AG20443 (cell line): ENCODE measurements around the gene LRPAP1.
"Not testable (repeated sequence)": the region's sequence is repeated elsewhere in the genome, so short reads cannot be mapped to it uniquely, and the experiment has no call there.

Experiments used
- DNase-seq: peaks from one replicate; pipeline ENCODE4 v3.0.0; 2012; ENCODE audit warnings: low spot score, mixed read lengths

Gene LRPAP1

DNA sequence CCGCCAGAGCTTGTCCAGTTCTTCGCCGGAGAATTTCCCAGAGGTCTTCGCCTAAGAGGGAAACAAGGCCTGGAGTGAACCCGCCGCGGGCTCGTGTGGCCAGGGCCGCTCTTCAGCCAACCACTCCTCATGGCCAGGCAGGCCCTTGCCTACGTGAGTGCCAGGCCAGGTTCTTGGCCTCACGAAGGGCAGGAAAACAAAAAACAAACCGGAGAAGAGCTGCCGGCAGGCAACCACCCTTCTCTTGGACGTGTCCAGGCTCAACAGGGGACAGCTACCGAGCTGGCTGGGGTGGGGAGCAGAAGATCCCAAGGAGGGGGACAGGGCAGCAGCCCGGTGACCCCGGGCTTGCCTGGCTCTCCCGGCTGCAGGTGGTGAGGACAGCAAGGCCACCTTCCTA is 13.3 kb downstream of the LRPAP1 start:
- DNase-seq, result no peak

DNA sequence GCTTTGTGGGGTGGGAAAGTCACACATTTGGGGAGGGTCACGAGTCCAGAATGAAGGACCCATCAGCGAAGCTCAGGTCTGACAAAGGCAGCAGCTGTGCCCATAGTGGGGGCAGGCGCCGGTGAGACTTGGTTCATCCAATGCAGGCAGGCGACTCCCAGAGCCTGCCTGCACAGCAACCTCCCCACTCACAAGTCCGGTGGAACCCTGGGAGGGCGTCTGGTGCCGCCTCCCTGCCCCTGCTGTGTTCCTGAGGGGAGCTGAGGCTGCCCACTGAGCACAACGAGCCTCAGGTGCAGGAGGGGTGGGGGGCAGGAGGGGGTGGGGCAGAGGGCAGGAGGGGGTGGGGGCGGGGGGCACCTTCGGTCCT is 13.7 kb downstream of the LRPAP1 start:
- DNase-seq, result no peak

- DNase-seq, result no peak
Measured at GRCh38 chr4:3517731-3518510, 14.3 kb downstream of the LRPAP1 start.

DNA sequence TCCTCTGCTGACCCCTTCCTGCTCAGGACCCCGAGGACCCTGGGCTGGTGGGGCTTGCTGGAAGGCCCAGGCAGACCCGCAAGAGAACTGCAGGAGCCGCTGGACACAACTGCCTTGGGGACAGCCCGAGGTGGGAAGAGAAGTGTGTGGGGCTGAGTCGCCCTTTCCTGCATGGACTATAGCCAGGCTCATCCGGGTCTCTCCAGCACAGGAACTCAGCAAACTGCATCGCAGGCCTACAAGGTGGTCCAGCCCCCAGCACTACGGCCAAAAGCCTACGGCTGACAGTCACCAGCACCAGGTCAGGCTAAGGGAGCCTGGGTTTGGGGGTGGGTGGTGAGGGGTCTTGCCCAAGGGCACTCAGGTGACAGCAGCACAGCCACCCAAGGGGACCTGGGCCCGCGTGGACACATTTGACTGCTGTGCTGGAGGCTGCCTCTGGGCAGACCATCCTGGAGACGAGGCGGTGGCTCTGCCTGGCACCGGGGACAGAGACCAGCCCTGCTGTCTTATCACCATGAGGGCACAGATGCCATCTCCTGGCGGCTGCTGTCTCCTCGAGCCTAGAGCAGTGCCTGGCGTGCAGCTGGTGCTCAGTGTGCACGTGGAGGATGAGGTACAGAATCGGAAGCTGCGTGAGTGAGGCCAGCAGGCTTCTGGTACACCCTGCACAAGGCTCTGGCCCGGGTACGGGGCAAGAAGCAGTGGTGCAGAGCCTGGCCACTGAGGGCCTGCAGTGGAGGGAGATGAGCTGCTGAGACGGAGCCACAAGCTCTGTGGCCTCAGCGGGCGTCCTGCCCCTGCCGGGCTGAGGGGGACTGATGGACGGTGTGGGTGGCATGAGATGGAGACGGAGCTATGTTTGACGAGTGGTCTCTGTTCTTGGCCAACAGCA is 15.1 kb downstream of the LRPAP1 start:
- DNase-seq, result no peak

DNA sequence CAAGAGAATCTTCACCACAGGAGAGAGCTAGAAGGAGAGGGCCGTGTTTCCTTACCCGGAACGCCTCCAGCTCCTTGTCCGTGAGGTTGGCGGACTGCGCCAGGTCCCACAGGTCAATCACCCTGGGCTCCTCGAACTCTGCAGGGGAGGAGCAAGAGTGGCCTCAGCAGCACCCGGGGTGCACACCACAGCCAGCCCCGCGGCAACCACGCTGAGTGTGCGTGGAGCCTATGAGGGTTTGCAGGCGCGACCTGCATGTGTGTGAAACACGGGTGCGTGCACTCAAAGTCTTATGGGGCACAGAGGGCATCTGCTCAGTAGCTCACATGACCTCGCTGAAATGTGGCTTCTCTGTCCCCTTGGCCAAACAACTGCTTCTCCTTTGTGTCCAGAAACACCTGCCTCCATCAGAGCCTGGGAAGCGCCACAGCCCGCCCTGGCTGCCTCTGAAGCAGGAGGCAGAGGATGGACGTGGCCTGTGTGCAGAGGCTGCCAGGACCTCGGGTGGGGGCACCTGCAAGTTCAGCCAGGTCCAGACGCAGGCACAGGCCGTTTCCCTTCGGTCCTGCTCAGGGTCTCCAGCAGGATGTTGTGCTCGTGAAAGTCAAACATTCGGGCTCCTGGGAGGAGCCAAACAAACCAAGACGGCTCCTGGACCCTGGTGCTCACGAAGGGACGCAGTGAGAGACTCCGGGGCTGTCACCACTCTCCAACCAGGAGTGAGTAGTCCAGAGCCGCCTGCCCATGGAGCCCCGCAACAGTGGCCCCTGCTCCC is 16.0 kb downstream of the LRPAP1 start:
- DNase-seq, result no peak

DNA sequence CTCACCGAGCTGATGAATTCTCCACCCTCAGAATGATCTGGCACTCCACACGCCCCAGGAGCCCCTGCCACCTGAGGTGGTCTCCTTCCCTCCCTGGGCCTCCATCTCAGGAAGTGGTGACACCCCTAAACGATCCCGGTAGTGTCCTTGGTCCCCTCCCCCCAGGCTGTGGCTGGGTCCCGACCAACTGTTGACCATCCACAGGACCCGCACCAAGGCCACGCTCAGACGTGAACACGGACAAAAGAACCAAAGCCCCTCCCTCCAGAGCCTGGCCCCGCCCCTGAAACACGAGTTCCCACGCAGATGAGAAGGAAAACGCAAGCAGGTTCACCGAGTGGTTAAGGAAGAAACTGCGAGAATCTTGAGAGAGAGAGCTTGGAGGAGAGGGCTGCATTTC is 16.6 kb downstream of the LRPAP1 start:
- DNase-seq, result no peak

DNA sequence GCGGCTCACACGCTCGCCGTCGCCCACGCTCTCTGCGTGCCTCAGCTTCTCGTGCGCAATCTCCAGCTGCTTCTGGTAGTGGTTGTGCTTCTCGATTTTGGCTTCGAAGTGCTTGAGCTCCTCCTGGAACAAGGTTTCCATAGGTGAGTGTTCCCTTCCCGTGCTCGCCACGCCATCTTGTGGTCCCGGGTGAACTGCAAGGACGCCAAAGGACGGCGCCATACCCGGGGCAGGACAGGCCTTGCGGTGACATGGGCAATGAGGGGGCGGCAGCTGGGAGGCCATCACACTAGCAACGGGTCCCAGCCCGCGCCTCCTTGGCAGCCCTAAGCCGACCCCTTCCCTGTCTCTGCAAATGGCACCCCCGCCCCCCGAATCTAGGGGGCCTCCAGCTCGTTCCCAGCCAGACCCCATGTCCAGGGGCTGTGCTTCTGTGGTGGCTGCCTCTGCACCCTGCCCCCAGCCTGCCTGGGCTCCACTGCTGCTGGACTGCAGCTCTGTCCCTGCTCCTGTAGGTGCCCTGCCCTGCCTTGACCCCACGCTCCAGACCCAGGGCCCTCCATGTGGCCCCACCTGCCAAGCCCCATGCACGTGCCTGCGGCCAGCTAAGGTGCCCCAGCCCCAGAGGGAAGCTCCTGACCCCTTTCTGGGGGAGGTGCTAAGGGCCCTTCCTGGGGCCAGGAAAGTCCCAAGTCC is 17.3 kb downstream of the LRPAP1 start:
- no peak for DNase-seq

GRCh38 chr4:3514221-3514780 is 17.9 kb downstream of the LRPAP1 start:
- no peak for DNase-seq

DNA sequence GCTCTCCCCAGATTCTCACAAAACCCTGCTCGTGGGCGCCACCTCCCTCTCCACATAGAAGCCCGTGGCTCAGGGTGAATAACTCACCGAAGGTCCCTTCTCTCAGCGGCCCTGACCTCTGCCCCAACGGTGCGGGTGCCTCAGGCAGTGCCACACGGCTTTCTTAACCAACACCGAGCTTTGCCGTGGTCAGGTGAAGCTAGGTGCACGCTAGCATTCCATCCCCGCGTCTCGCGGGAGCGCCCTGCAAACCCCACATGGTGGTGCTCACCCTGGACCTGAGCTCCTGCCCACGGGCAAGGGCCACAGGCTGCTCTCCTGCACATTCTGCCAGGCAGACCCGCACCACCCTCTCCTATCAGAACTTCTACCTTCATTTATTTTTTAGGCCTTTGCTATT is 18.4 kb downstream of the LRPAP1 start:
- no peak for DNase-seq

DNA sequence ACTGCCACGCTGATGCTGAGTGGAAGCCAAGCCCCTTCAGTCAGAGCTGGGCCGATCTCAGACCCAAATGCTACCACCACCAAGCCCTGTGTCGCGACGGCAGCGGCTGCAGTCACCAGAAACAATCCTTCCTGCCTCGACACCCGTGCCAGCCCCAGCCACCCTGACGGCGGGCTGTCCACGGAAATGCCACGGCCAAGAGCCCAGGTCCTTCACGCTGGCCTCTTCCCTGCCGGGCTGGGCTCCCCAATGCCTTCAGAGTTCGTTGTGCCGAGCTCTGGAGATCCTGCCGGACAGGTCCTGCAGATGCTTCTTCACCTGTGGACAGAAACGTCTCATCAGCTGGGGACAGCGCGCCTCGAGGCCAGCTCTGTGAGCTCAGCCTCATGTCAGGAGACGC is 19.5 kb downstream of the LRPAP1 start:
- no peak for DNase-seq

DNA sequence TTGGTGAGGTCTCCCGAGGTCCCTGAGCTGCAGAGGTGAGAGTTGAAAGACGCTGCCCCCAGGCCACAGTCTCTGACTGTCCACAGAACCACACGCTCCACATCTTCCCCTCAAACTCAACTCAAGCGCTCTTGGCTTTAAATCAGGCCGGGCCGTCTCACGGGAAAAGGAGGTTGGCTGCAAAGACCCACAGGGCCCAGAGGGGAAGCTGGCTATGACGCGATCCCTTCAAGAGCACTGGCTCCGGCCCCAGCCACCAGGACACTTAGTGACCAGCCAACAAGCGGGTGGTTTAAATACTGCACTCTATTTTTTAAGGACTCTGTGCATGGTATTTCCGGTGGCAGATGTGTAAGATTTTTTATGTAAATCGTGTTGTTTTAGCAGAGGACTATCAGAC is 19.9 kb downstream of the LRPAP1 start:
- no peak for DNase-seq

- not testable (repeated sequence) for DNase-seq
Measured at GRCh38 chr4:3511601-3512000, 20.6 kb downstream of the LRPAP1 start.

DNA sequence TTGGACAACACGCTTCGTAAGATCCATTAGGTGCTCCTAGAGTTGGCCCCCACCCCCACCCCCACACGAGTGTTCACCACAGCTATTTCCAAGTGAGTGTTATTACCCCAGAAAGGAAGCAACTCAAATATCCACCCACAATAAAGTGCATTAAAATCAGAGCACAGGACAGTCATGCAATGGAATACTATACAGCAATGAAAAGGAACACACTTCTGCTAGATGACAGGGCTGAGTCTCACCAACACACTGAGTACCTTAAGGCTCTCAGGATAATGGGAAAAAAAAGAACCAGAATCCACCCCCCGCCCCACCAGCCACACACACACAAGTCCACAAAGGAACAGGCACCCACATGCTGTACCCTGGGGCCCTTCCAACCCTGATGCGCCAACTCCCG is 21.0 kb downstream of the LRPAP1 start:
- no peak for DNase-seq

GRCh38 chr4:3510481-3510880 is 21.7 kb downstream of the LRPAP1 start:
- DNase-seq, result no peak

- DNase-seq, result no peak
Measured at GRCh38 chr4:3508542-3508941, 23.7 kb downstream of the LRPAP1 start.

GRCh38 chr4:3505231-3505630 is 27.0 kb downstream of the LRPAP1 start:
- DNase-seq, result no peak

- DNase-seq, result no peak
Measured at GRCh38 chr4:3502941-3503936, 29.0 kb downstream of the LRPAP1 start.

DNA sequence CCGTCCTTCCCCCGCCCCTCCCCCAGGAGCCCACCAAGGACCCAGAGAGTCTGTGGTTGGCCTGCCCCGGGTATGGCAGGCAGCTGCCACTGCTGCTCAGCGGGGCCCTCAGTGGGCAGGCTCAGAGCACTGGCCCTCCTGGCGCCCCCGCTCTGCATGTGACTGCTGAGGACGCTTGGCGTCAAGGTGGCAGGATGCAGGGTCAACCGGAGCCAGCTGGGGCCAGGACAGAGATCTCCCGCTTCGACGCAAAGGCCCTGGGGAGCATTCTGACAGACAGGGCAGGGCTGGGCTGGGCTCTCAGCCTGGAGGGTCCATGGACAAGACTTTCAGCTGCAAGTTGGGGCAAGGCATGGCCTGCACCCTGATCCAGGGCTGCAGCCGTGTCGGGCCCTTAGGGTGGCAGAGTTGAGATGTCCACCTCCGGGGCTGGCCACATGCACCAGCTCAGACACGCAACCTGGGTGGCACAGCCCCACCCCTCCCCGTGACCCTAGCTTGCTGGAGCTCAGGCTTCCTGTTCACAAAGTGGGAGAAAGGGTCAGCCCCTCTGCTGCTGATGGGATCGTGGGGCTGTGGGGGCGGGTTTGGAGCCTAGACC is 30.3 kb downstream of the LRPAP1 start:
- DNase-seq, result no peak

DNA sequence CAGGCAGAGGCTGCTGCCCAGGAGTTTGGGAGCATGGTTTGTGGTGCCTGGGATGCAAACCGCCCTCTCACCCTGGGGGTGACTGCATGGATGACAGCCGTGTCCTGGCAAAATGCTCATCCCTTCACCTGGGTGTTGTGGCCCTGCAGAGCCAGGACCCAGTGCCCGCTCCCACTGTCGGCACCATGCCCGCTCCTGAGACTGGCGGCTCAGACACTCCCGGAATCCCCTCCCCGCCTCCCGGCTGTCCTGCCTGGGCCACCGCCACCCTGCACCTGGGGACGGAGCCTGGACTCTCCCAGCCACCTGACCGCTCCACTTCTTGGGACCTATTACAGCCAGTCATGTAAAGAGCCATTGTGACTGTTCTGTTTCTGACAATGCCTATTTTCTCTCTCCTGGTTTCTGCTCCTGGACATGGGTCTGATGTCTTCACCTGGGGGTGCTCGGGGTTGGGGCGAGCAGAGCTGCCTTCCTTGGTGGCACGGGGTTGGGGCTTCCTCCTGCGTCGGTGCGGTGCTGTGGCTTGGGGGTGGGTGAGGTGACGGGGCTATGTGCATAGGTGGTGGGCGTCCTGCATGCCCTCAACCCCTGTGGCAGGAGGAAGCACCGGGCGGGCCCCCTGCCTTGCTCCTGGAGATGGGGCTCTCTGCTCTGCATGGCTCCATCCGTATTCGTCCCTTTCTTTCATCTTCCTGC is 30.9 kb downstream of the LRPAP1 start:
- no peak for DNase-seq
